Pericardium fibroblast (primary cell): ENCODE measurements around the gene TNS3. TPM values are rescaled to one million over a fixed set of nuclear protein-coding genes. Genes with fewer than 3 reads are reported as not detected.

Source experiments
- total RNA-seq: library from RNA; depleted of rRNA; stranded (reverse); fragments of >200 nt; gene quantifications from 2 replicates; pipeline ENCODE4 v1.2.3, GENCODE V29; 2015

The TNS3 gene
- total RNA-seq = 41.8 and 59.6 TPM in 2 replicates

DNA sequence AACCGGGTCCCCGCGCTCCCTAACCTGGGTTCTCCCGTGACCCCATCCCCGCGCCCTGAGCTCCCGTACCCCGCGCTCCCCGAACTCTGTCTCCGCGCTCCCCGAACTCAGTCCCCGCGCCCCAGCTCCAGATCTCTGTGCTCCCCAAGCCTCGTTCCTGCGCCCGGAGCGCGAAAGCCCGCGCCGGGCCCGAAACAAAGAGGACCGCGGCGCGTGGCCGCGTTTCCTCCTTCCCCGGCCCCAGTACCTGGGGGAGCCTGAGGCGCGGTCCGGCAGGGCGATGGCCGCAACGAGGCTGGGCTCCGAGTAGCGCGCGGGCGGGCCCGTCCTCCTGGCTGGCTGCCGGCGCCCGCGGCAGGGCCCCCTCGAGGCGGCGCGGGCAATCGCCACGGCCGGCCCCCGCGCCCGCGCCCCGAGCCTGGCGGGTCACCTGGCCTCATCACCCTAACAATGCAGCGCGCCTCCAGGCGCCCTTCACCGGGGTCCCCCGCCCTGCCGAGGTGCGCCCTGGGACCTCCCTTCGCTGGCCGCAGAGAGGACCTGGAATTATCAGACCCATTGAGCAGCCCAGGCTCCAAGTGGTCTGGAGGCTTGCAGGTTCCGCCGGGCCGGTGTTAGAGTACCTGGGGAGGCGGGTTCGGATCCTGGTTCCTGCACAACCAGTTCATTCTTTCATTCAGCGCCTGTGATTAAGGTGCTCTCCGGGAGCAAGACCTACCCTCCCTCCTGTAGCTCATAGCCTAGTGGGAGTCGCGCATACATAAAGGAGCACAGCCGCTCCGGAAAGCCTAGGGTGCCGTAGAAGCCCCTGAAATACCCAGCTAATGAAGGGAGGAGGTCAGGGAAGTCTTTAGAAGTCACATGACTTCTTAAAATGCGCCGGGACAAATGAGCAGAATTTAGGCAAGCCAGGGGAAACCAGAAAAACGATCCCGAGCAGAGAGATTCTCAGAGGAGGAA lies at the start of gene TNS3:
TSS of gene TNS3 (minus strand) at position 308 of the 960 bp plus-strand sequence. CDS start 142,475 bp downstream, outside the sequence.

